IPS-20b (cell line): ENCODE measurements around the gene ZNF764.
"Not testable (repeated sequence)": the region's sequence is repeated elsewhere in the genome, so short reads cannot be mapped to it uniquely, and the experiment has no call there.

Source experiments
- H3K27ac ChIP-seq: one replicate; pipeline ENCODE4 v1.5.1; 2013; ENCODE audit warnings: low read length
- H3K27me3 ChIP-seq: 2 replicates; pipeline ENCODE4 v1.6.1; 2013; ENCODE audit warnings: mild to moderate bottlenecking, low read length, inconsistent platforms; ENCODE audit not compliant: insufficient read depth
- H3K36me3 ChIP-seq: 2 replicates; pipeline ENCODE4 v1.6.1; 2013; ENCODE audit warnings: low read depth, mild to moderate bottlenecking, inconsistent platforms, low read length, moderate library complexity; ENCODE audit not compliant: insufficient read depth
- H3K4me1 ChIP-seq: 2 replicates; pipeline ENCODE4 v1.6.1; 2013; ENCODE audit warnings: mild to moderate bottlenecking, control low read depth, inconsistent platforms, low read length, moderate library complexity; ENCODE audit not compliant: insufficient read depth
- H3K4me3 ChIP-seq: 2 replicates; pipeline ENCODE4 v1.5.1; 2013; ENCODE audit warnings: mild to moderate bottlenecking, low read length, inconsistent platforms
- H3K9ac ChIP-seq: 2 replicates; pipeline ENCODE4 v1.6.1; 2013; ENCODE audit warnings: low read depth, mild to moderate bottlenecking, inconsistent platforms, low read length, moderate library complexity
- H3K9me3 ChIP-seq: 2 replicates; pipeline ENCODE4 v1.6.1; 2013; ENCODE audit warnings: mild to moderate bottlenecking, low read depth, low read length, inconsistent platforms; ENCODE audit not compliant: insufficient read depth

ZNF764 gene

DNA sequence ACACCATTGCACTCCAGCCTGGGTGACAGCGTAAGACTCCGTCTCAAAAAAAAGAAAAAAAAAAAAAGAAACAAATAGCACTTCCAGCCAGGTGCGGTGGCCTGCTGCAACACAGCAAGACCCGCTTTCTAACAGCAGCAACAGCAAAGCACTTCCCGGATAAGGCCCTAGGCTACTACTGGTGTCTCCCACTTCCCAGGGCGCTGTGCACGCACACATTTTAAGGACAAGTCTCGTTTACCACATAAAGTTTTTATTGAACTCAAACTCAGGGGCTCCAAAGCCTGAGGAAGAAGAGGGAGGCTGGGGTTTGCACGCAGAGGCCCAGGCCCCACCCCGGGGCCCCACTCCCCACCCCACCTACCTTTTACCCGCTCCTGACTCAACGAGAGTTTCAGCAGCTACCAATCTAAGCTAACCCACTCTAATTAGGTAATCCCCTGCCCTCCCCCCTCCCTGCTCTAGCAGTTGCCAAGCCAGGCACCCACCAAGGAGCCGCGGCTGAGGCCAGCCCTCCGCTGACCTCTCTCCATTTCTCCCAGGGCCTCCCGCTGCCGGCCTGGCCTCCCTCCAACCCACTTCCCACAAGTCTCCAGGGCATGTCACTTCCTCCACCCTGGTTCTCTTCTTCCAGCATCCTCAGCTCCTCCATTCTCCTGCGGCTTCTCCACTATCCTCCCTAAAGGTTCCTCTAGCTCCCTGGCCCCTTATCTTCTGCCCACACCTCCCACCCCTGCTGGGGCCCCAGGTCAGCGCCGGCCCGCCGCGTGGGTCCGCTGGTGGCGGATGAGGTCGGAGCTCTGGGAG, 34.2 kb downstream of the ZNF764 start:
- Histone ChIP-seq H3K4me1 (peaks cover 4% of the 10 kb centered on the region; the same call in 1 of the 2 replicates), H3K4me3 (no peak overlapping the region), H3K27ac (no peak overlapping the region), H3K9me3 (no peaks in the 10 kb centered on the region), H3K36me3 (peaks cover 5% of the 10 kb centered on the region; the same call in 1 of the 2 replicates), H3K9ac (no peak overlapping the region), H3K27me3 (no peaks in the 10 kb centered on the region)

DNA sequence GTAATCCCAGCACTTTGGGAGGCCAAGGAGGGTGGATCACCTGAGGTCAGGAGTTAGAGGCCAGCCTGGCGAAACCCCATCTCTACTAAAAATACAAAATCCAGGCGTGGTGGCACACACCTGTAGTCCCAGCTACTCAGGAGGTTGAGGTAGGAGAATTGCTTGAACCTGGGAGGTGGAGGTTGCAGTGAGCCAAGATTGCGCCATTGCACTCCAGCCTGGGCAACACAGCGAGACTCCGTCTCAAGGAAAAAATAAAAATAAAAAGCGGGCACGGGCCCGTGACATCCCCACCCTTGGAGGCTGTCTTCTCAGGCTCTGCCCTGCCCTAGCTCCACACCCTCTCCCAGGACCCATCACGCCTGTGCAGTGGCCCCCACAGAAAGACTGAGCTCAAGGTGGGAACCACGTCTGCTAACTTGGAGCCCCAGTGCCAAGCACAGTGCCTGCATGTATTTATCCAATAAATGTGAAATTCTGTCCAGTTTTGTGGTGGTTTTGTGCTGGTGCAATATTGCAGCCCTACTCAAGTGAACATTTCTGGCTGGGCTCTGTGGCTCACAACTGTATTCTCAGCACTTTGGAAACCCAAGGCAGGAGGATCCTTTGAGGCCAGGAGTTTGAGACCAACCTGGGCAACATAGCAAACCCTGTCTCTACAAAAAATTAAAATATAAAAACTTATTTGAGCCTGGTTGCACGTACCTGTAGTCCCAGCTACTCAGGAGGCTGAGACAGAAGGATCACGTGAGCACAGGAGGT, 35.3 kb downstream of the ZNF764 start:
- not testable (repeated sequence) for H3K9me3 ChIP-seq, H3K4me3 ChIP-seq, H3K4me1 ChIP-seq, H3K9ac ChIP-seq, H3K36me3 ChIP-seq, H3K27me3 ChIP-seq, H3K27ac ChIP-seq

DNA sequence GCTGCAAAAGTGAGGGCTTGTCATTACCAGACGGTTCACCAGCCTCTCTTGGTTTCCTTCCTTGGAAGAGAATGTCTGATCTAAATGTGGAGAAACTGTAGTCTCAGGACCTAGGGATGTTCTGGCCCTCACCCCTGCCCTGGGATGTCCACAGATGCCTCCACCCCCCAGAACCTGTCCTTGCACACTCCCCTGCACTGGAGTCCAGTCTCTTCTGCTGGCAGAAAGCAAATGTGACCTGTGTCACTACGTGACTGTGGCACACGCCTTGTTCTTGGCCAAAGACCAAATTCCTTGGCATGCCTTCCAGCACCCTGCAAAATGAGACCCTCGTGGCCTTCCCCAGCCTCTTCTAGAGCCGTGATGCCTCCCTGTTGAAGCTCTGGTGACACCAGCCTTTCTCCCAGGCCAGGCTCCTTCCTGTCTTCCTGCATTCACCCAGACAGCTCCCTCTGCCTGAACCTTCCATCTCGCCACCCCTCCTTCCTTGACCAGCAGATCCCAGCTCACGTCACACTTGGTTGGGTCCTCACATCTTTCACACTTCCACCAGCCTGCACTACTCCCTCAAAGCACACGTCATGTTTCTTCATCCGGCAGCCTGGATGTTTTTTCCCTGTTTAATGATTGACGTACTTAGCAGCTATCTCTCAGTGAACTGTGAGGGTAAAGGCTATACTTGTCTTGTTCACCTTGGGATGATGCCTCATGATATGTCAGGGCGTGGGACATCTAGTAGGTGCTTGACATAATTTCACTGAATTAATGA, 36.1 kb downstream of the ZNF764 start:
- Histone ChIP-seq H3K9ac (no peak overlapping the region), H3K27me3 (no peaks in the 10 kb centered on the region), H3K36me3 (peaks cover 5% of the 10 kb centered on the region; the same call in 1 of the 2 replicates), H3K4me3 (no peak overlapping the region), H3K27ac (no peak overlapping the region), H3K4me1 (no peaks in the 10 kb centered on the region), H3K9me3 (no peaks in the 10 kb centered on the region)

DNA sequence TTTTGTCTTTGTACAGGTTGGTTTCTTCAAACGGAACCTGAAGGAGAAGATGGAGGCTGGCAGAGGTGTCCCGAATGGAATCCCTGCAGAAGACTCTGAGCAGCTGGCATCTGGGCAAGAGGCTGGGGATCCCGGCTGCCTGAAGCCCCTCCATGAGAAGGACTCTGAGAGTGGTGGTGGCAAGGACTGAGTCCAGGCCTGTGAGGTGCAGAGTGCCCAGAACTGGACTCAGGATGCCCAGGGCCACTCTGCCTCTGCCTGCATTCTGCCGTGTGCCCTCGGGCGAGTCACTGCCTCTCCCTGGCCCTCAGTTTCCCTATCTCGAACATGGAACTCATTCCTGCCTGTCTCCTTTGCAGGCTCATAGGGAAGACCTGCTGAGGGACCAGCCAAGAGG, 36.7 kb downstream of the ZNF764 start:
- Histone ChIP-seq H3K9ac (no peak overlapping the region), H3K4me3 (no peak overlapping the region), H3K27ac (no peak overlapping the region), H3K36me3 (peaks cover 5% of the 10 kb centered on the region; the same call in 1 of the 2 replicates), H3K4me1 (no peaks in the 10 kb centered on the region), H3K9me3 (no peaks in the 10 kb centered on the region), H3K27me3 (no peaks in the 10 kb centered on the region)

DNA sequence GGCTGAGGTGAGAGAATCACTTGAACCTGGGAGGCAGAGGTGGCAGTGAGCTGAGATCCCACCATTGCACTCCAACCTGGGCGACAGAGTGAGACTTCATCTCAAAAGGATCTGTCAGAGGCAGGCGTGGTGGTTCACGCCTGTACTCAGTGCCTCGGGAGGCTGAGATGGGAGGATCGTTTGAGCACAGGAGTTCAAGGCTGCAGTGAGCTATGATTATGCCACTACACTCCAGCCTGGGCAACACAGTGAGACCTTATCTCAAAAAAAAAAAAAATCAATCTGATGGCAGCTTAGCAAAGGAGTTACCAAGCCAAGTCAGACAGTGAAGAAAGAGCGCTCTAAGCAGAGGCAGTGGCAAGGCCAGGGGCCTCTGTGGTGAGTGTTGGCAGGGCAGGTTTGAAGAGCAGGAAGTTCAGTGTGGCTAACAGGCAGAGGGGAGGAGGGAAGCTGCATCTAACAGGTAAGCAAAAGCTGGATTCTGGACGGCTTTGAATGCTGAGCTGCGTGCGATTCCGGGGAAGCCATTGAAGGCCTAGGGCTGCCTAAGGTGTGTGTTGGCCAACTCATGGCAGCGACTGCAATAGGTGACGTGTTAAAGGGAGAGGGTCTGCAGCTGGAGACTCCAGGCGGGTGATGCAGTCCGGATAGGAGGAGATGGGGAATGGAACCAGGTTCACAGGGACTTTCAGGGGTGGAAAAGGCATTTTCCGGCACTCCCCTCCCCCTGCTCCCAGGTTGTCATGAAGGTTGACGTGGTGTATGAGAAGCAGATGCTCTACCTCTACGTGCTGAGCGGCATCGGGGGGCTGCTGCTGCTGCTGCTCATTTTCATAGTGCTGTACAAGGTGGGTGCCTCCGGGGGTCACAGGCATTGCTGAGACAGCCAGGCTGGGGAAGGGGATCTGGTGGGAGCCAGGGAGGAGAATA, 38.8 kb downstream of the ZNF764 start:
- Histone ChIP-seq H3K36me3 (no peaks in the 10 kb centered on the region), H3K4me3 (no peak overlapping the region), H3K4me1 (no peaks in the 10 kb centered on the region), H3K9ac (no peak overlapping the region), H3K27me3 (no peaks in the 10 kb centered on the region), H3K27ac (no peak overlapping the region), H3K9me3 (no peaks in the 10 kb centered on the region)

DNA sequence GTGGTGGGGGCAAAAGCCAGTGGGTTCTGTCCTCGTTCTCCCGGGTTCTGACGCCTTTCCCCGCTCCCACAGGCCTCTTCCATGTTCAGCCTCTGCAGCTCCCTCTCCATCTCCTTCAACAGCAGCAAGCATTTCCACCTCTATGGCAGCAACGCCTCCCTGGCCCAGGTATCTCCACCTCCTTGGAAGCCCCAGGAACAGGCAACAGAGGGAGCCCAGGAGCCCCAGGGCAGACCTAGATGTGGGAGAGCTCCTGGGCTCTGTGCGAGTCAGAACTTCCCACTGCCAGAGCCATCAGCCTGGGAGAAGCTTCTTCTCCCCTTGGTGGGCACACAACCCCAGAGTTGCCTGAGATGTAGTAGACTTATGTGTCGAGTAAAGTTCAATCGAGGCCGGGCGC, 39.6 kb downstream of the ZNF764 start:
- H3K27ac ChIP-seq: no peak overlapping the region
- no peak overlapping the region for H3K9ac ChIP-seq
- H3K4me3 ChIP-seq: no peak overlapping the region
- H3K4me1 ChIP-seq: no peaks in the 10 kb centered on the region
- no peaks in the 10 kb centered on the region for H3K27me3 ChIP-seq
- H3K36me3 ChIP-seq: no peaks in the 10 kb centered on the region
- H3K9me3 ChIP-seq: no peaks in the 10 kb centered on the region

DNA sequence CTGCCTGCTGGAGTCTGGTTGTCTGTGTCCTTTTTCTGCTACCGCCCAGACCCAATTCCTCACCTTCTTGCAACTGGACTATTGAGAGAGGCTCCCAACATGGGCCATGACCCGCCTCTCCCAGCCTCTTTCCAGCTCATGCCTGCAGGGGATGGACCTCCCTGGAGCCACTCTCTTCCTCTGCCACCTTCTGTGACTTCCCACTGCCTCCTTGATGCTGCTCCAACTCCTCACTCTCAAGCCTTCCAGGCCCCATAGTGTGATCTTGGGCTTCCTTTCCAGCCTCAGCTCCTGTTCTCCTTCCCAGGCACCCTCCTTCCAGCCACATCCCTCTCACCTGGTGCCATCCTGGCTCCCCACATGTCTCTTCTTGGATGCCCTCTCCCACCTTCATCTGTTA, 42.9 kb downstream of the ZNF764 start:
- H3K9me3 ChIP-seq: no peaks in the 10 kb centered on the region
- H3K4me1 ChIP-seq: no peaks in the 10 kb centered on the region
- H3K27ac ChIP-seq: no peak overlapping the region
- H3K27me3 ChIP-seq: no peaks in the 10 kb centered on the region; the same call in 1 of the 2 replicates
- no peaks in the 10 kb centered on the region for H3K36me3 ChIP-seq
- H3K4me3 ChIP-seq: no peak overlapping the region
- H3K9ac ChIP-seq: no peak overlapping the region

DNA sequence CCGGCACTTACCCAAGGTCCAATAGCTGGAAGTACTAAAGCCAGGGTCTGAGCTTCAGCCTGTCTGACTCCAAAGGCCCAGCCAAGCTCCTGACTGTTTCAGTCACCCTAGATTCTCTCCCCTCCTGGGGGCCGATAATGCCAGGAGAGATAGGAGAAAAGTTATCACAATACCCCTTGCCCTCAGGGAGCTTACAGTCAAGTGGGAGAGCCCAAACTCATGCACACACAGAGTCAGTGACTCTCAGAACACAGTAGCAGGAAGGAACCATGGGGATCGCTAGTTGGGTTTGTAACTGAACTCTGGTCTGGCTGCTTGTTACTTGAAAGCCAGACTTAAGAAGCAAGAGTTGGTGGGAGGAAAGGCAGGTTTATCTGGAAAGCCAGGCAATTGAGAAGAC, 46.7 kb downstream of the ZNF764 start:
- Histone ChIP-seq H3K4me1 (no peaks in the 10 kb centered on the region), H3K4me3 (no peak overlapping the region), H3K9me3 (no peaks in the 10 kb centered on the region), H3K27ac (no peak overlapping the region), H3K36me3 (no peaks in the 10 kb centered on the region), H3K9ac (no peak overlapping the region), H3K27me3 (no peaks in the 10 kb centered on the region; the same call in 1 of the 2 replicates)

DNA sequence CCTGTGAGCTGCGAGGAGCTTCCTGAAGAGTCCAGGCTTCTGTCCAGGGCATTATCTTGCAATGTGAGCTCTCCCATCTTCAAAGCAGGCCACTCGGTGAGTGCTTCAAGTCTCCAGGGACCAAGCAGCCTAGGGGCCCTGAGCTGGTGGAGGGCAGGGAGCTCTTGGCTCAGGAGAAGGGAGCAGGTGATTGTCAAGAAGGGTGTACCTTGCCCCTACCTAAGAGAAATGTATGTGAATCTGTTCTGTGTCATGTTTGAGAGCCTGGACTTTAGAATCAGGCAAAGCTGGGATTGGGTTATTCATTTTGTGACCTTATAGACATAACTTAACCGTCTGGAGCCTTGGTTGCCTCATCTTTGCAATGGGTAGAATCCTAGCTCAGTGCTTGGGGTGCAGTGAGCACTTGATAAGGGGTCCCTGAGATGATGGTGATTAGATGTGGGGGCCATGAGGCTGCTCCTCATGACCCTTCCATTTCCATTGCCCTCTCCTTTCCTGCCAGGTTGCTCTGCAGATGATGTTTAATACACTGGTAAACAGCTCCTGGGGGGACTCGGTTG, 47.7 kb downstream of the ZNF764 start:
- no peaks in the 10 kb centered on the region for H3K4me1 ChIP-seq
- H3K4me3 ChIP-seq: no peak overlapping the region
- H3K36me3 ChIP-seq: no peaks in the 10 kb centered on the region
- H3K27ac ChIP-seq: no peak overlapping the region
- no peaks in the 10 kb centered on the region; the same call in 1 of the 2 replicates for H3K27me3 ChIP-seq
- no peak overlapping the region for H3K9ac ChIP-seq
- H3K9me3 ChIP-seq: no peaks in the 10 kb centered on the region

DNA sequence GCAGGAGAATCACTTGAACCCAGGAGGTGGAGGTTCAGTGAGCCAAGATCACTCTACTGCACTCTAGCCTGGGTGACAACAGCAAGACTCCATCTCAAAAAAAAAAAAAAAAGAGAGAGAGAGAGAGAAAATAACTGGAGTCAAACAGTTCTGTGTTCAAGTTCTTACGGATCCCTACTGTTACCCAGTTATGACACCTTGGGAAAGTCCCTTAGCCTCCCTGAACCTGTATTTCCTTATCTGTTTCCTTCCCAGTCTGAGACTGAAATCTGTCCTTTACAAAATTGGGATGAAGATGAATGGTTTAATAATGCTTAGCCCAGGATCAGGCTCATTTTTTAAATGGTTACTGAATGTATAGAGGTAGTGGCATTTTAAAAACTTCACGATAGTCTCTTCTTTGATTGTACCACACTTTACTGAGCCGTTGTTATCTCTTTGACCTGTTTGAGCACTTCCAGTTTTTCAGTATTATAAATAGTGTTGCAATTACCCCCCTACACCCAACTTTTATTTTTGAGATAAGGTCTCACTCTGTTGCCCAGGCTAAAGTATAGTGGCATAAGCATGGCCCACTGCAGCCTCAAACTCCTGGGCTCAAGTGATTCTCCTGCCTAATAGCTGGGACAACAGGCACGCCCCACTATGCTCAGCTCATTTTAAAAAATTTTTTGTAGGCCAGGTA, 49.0 kb downstream of the ZNF764 start:
- Histone ChIP-seq H3K27ac (no peak overlapping the region), H3K36me3 (no peaks in the 10 kb centered on the region), H3K4me1 (no peaks in the 10 kb centered on the region), H3K4me3 (no peak overlapping the region), H3K27me3 (no peaks in the 10 kb centered on the region; the same call in 1 of the 2 replicates), H3K9ac (no peak overlapping the region), H3K9me3 (no peaks in the 10 kb centered on the region)
